ENCODE data around the gene KCNJ1. TPM values are rescaled to one million over a fixed set of nuclear protein-coding genes. Genes with fewer than 3 reads are reported as not detected.

Gene KCNJ1
- total and polyA plus RNA-seq, 9 of the 15 experiments (the other 6 are each of a cell fraction or from before 2014, with no cell fraction given), result not detected

DNA sequence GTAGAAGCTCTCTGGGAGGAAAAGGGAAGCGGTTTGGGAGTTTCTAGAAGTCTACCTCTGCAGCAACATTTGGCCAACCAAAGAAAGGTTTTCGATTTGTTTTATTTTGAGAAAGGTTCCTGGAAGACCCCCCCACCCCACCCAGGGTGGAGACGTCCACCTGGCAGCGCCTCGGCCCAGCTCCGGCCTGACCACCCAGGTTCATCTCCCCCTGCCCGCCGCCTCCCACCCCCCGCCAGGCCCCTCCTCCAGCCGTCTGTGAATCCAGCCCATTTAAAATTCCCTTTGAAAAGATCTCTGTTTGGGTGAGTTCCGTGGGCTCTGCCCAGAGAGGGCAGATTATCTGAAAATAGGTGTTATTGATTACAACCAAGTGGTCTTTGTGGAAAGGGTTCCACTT lies 43.3 kb downstream of the KCNJ1 start:
- TF ChIP-seq FOSL1 (tag; conservative IDR thresholded peaks at IDR 0.05) (no peak), ZNF696 (CRISPR knock-in tag; conservative IDR thresholded peaks at IDR 0.05) (no peak), NCOA1 (IDR thresholded peaks at IDR 0.05; ENCODE audit: low read depth) (no peak), SMARCA5 (IDR thresholded peaks at IDR 0.05) (no peak), ZNF830 (CRISPR knock-in tag; IDR thresholded peaks at IDR 0.05) (no peak), SIN3B (IDR thresholded peaks at IDR 0.05; ENCODE audit: low read depth) (no peak), ETV1 (tag; conservative IDR thresholded peaks at IDR 0.05; ENCODE audit: low read depth) (no peak), ZKSCAN3 (CRISPR knock-in tag; IDR thresholded peaks at IDR 0.05) (no peak), THRB (CRISPR knock-in tag; conservative IDR thresholded peaks at IDR 0.05) (no peak), RFX7 (CRISPR knock-in tag; IDR thresholded peaks at IDR 0.05) (no peak)
- Histone ChIP-seq H3K27ac (ENCODE audit: extremely low read depth, low read depth, low read length) (no peak overlapping the region), H3K36me3 (ENCODE audit: control insufficient read depth, insufficient read depth, low read length) (no peaks in the 10 kb centered on the region), H2AFZ (ENCODE audit: low read depth, low read length) (no peak overlapping the region), H3K9me3 (replicated peaks; ENCODE audit: control insufficient read depth, insufficient read depth, low read depth, low read length) (no peaks in the 10 kb centered on the region), H3K79me2 (ENCODE audit: control insufficient read depth, insufficient read depth, low read length) (no peaks in the 10 kb centered on the region), H3K27me3 (ENCODE audit: control insufficient read depth in 2 of 2, insufficient read depth in 2 of 2, low read length in 2 of 2) (peaks cover 5 to 9% of the 10 kb centered on the region in 2 experiments; a peak in 3 of 5 replicates), H3K4me3 (no peak overlapping the region), H3K9me1 (ENCODE audit: control insufficient read depth, insufficient read depth, low read length) (no peaks in the 10 kb centered on the region), H4K20me1 (replicated peaks; ENCODE audit: control insufficient read depth, insufficient read depth, low read length) (no peaks in the 10 kb centered on the region), H3K4me1 (replicated peaks in 1 of 2; ENCODE audit: control insufficient read depth in 2 of 2, insufficient read depth in 2 of 2, low read length in 2 of 2) (no peaks in the 10 kb centered on the region), H3K9ac (ENCODE audit: insufficient read depth in 1 of 2, low read depth in 2 of 2, low read length in 2 of 2) (no peak overlapping the region), H3K4me2 (ENCODE audit: insufficient read depth, low read length) (no peak overlapping the region)
- ChIA-PET POLR2A (no interaction called here), CTCF (ENCODE audit: low intra/inter-chr PET ratio) (no interaction called here)
- in situ Hi-C loops (cut with MboI), result no loop called here
- intact Hi-C loops (cut with micrococcal nuclease), result no loop called here
- ATAC-seq, result no peak
- BruUV-seq (replicated peaks), result no TSS peak
- no peak for DNase-seq (ENCODE audit: extremely low read depth in 1 of 4, low spot score in 3 of 4)
- 0% methylated on average over 5 of the region's 11 CpGs for WGBS (ENCODE audit: insufficient coverage, low coverage, missing lambda C conversion rate)
- FAIRE-seq, result no peak
